ENCODE results near the gene WEE1.

DNA sequence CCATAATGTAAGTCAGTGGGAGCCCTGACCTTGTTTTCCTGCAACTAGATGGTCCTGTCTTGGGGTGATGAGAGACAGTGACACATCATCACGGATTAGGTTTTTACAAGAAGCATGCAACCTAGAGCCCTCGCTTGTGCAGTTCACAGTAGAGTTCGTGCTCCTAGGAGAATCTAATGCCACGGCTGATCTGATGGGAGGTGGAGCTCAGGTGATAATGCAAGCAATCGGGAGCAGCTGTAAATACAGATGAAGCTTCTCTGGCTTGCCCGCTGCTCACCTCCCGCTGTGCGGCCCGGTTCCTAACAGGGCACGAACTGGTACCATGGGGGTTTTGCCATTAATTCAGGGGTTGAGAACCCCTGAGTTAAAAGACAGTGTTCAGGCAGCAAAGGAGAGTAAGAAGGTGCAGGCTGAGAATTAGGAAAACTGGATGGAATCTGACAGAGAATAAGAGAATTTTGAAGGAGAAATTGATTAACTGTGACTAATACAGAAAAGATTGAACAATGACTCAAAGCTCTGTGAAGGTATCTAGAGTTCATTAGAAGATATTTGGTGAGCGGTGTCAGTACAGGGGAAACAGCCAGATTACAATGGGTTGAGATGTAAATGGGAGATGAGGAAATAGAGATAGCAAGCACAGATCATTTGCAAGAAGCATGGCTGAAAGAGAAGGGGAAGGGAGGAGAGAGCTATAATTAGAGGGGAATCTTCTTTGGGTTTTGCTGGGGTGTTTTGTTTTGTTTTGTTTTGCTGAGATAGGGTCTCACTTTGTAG, 21.0 kb downstream of the WEE1 start:
- TF ChIP-seq, protein P1, sequence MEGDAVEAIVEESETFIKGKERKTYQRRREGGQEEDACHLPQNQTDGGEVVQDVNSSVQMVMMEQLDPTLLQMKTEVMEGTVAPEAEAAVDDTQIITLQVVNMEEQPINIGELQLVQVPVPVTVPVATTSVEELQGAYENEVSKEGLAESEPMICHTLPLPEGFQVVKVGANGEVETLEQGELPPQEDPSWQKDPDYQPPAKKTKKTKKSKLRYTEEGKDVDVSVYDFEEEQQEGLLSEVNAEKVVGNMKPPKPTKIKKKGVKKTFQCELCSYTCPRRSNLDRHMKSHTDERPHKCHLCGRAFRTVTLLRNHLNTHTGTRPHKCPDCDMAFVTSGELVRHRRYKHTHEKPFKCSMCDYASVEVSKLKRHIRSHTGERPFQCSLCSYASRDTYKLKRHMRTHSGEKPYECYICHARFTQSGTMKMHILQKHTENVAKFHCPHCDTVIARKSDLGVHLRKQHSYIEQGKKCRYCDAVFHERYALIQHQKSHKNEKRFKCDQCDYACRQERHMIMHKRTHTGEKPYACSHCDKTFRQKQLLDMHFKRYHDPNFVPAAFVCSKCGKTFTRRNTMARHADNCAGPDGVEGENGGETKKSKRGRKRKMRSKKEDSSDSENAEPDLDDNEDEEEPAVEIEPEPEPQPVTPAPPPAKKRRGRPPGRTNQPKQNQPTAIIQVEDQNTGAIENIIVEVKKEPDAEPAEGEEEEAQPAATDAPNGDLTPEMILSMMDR (IDR thresholded peaks at IDR 0.05): no peak
- no peak for TF ChIP-seq POLR2A (IDR thresholded peaks at IDR 0.05)

All from Peyer's patch (tissue), 4 donors.